ENCODE measurements around the gene LZIC.

LZIC gene

DNA sequence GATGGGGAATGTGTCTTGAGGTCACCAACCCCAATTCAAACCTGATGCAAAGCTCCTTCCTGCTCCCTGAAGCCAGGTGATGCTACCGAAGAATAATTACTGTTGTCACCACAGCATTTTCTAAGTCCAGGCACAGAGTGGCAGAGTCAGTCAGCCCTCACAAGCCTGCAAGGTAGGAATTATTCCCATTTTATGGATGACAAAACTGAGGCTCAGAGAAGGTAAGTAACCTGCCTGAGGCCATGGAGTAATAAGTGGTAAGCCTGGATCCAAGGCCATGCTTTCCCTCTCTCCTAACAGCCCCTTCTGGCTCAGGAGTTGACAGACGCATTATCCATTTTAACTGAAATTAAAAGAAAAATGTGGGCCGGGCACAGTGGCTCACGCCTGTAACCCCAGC is 56.1 kb downstream of the LZIC start:
- Histone ChIP-seq H3K4me1 (ENCODE audit: control insufficient read depth in 2 of 2, insufficient read depth in 2 of 2, low read length in 2 of 2) (peaks cover 0 to 2% of the 10 kb centered on the region in 2 donors), H3K27ac (ENCODE audit: low read depth in 2 of 2, low read length in 2 of 2) (no peak overlapping the region)

DNA sequence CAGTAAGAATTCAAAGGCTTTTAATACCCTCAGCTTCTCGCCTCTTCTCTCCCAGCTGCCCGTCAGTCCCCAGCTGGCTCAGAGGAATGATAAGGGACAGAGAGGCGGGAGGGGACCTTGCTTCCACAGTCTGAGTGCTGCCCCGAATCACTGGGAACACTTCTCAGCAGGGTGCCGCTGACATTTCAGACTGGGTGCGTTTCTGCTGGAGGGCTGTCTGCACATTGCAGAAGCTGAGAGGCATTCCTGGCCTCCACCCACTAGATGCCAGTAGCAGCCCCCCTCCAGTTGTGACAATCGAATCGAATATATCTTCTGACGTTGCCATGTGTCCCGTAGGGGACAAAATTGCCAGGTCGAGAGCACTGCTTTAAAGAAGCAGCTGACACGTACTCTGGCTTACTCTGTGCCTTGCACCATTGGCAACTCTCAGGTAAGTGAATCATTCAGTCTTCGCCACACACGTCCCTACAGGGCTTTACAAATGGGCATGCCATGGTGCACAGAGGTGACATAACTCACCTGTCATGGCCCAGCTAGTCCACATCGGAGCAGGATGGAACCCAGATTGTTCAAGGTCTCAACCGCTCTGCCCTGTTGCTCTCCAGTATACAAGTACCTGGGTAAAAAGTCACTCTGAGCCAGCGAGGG is 57.0 kb downstream of the LZIC start:
- no peaks in the 10 kb centered on the region for H3K27me3 ChIP-seq (ENCODE audit: control insufficient read depth in 2 of 2, insufficient read depth in 2 of 2, low read length in 2 of 2)
- no peaks in the 10 kb centered on the region for H3K9me3 ChIP-seq (ENCODE audit: control insufficient read depth in 2 of 2, low read length in 2 of 2)
- peaks cover 0 to 2% of the 10 kb centered on the region in 2 donors for H3K4me1 ChIP-seq (ENCODE audit: control insufficient read depth in 2 of 2, insufficient read depth in 2 of 2, low read length in 2 of 2)
- H3K9ac ChIP-seq (ENCODE audit: low read depth in 1 of 2, low read length in 2 of 2), result no peak overlapping the region
- no peak overlapping the region for H3K27ac ChIP-seq (ENCODE audit: low read depth in 2 of 2, low read length in 2 of 2)
- no peak overlapping the region for H3K4me3 ChIP-seq (ENCODE audit: low read length in 2 of 2)
- H3K36me3 ChIP-seq (ENCODE audit: control insufficient read depth in 2 of 2, insufficient read depth in 2 of 2, low read length in 2 of 2), result peaks cover 0 to 4% of the 10 kb centered on the region in 2 donors

More for the DNA sequence above, 56.1 kb downstream of the LZIC start:
- Histone ChIP-seq H3K4me3 (ENCODE audit: low read length in 2 of 2) (no peak overlapping the region), H3K36me3 (ENCODE audit: control insufficient read depth in 2 of 2, insufficient read depth in 2 of 2, low read length in 2 of 2) (peaks cover 0 to 4% of the 10 kb centered on the region in 2 donors), H3K27me3 (ENCODE audit: control insufficient read depth in 2 of 2, insufficient read depth in 2 of 2, low read length in 2 of 2) (no peaks in the 10 kb centered on the region), H3K9me3 (ENCODE audit: control insufficient read depth in 2 of 2, low read length in 2 of 2) (no peaks in the 10 kb centered on the region), H3K9ac (ENCODE audit: low read depth in 1 of 2, low read length in 2 of 2) (no peak overlapping the region)

DNA sequence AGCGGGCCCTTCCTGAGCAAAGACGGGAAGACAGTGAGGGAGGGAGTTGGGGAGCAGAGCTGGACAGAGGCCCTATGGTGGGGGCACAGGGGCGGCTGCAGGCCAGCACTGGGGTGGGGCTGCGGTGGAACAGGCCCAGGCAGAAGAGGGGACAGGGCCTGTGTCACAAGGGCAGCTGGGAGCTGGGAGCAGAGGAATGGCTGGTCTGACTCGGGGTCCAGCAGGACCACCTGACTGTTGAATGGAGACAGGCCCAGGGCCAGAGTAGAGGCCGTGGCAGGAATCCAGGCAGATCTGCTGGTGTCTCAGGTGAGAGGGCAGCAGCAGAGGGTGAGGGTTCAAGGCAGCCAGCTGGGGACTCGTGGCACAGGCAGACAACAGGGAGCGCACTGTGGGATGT is 58.4 kb downstream of the LZIC start:
- H3K36me3 ChIP-seq (ENCODE audit: control insufficient read depth in 2 of 2, insufficient read depth in 2 of 2, low read length in 2 of 2), result peaks cover 0 to 2% of the 10 kb centered on the region in 2 donors
- no peaks in the 10 kb centered on the region for H3K9me3 ChIP-seq (ENCODE audit: control insufficient read depth in 2 of 2, low read length in 2 of 2)
- H3K9ac ChIP-seq (ENCODE audit: low read depth in 1 of 2, low read length in 2 of 2), result no peak overlapping the region
- no peaks in the 10 kb centered on the region for H3K27me3 ChIP-seq (ENCODE audit: control insufficient read depth in 2 of 2, insufficient read depth in 2 of 2, low read length in 2 of 2)
- no peak overlapping the region for H3K4me3 ChIP-seq (ENCODE audit: low read length in 2 of 2)
- H3K4me1 ChIP-seq (ENCODE audit: control insufficient read depth in 2 of 2, insufficient read depth in 2 of 2, low read length in 2 of 2), result no peaks in the 10 kb centered on the region
- no peak overlapping the region for H3K27ac ChIP-seq (ENCODE audit: low read depth in 2 of 2, low read length in 2 of 2)

DNA sequence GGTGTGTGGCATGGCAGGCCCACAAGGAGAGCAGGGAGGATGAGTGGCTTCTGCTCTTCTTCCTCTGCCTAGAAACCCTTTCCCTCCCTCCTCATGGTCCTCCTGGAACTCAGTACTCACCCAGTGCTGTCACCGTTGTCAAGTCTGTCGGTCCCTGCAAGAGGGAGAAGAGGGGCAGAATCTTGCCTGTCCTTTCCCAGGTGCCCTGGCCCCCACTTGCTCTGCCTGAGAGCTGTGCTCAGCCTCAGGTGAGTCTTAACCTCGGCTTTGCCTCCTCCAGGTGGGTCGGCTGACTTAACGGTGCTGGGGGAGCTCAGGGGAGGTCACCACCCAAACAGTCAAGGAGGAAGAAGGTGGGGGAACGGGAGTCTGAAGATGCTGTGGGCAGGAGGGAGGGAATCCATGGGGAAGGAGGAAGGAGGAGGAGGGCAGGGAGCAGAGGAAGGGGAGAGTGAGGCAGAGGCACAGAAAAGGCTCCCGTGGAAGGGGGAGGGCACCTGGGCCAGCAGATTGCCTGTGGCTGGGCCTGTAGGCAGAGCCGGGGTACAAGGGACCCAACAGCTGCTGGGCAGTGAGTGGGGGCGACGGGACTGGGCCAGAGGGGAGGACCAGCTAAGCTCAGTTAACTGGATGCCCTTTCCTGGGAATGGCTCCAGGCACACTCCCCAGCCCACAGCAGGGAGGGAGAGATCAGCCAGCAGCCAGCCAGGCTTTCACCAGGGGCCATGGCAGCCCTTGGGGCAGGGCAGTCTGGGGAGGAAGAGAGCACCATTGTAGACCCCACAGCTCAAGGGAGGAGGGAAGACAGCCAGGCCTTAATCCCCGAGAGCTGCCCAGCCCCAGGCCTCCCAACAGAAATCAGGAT is 59.4 kb downstream of the LZIC start:
- Histone ChIP-seq H3K9me3 (ENCODE audit: control insufficient read depth in 2 of 2, low read length in 2 of 2) (no peaks in the 10 kb centered on the region), H3K36me3 (ENCODE audit: control insufficient read depth in 2 of 2, insufficient read depth in 2 of 2, low read length in 2 of 2) (no peaks in the 10 kb centered on the region), H3K9ac (ENCODE audit: low read depth in 1 of 2, low read length in 2 of 2) (no peak overlapping the region), H3K4me1 (ENCODE audit: control insufficient read depth in 2 of 2, insufficient read depth in 2 of 2, low read length in 2 of 2) (no peaks in the 10 kb centered on the region), H3K27me3 (ENCODE audit: control insufficient read depth in 2 of 2, insufficient read depth in 2 of 2, low read length in 2 of 2) (no peaks in the 10 kb centered on the region), H3K27ac (ENCODE audit: low read depth in 2 of 2, low read length in 2 of 2) (no peak overlapping the region), H3K4me3 (ENCODE audit: low read length in 2 of 2) (no peak overlapping the region)

DNA sequence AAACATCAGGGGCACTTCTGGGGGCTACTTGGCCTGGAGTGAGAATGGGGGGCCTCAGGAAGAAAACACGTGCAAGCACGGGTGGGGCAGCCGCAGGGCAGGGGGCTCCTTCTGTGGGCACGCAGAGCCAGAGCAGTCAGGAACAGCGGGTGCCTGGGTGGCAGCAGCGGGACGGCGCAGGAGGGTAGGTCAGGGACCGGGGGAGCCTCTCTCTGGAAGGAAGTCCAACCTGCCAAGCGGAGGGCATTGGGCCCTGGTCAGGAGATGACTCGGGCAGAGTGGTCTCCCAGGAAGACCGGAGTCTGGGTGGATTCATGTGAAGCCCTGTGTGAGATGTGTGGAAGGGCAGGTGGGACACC is 60.3 kb downstream of the LZIC start:
- Histone ChIP-seq H3K4me3 (ENCODE audit: low read length in 2 of 2) (no peak overlapping the region), H3K27me3 (ENCODE audit: control insufficient read depth in 2 of 2, insufficient read depth in 2 of 2, low read length in 2 of 2) (no peaks in the 10 kb centered on the region), H3K4me1 (ENCODE audit: control insufficient read depth in 2 of 2, insufficient read depth in 2 of 2, low read length in 2 of 2) (peaks cover 0 to 2% of the 10 kb centered on the region in 2 donors), H3K36me3 (ENCODE audit: control insufficient read depth in 2 of 2, insufficient read depth in 2 of 2, low read length in 2 of 2) (no peaks in the 10 kb centered on the region), H3K9me3 (ENCODE audit: control insufficient read depth in 2 of 2, low read length in 2 of 2) (no peaks in the 10 kb centered on the region), H3K27ac (ENCODE audit: low read depth in 2 of 2, low read length in 2 of 2) (no peak overlapping the region), H3K9ac (ENCODE audit: low read depth in 1 of 2, low read length in 2 of 2) (no peak overlapping the region)

DNA sequence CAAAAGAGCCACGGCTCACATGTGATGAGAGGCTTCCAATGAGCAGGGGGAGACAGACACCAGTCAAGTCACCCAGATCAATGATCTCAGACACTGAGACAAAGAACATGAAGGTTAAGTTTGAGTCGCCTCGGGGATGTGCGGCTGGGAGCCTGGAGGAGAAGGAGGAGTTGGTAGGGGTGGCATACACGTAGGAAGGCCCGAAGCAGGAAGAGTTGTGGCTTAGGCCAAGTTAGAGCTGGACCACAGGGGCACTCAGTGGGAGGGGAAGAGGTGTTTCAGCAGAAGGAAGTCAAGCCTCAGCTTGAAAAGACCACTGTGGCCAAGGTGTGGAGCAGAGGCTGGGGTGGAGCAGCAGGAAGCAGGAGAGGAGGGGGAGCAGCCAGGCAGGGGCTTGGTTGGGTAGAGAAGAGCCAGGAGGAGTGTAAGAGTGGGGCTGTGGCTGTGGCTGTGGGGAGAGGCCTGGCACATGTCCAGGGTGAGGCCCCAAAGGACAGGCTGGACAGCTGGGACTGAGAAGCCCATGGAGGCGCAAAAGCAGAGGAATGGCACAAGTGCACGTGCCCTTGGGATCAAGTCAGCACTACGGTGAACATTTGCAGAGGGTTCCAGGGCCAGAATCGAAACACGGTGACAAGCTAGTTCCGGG is 60.8 kb downstream of the LZIC start:
- H3K9ac ChIP-seq (ENCODE audit: low read depth in 1 of 2, low read length in 2 of 2), result no peak overlapping the region
- H3K4me1 ChIP-seq (ENCODE audit: control insufficient read depth in 2 of 2, insufficient read depth in 2 of 2, low read length in 2 of 2), result peaks cover 0 to 6% of the 10 kb centered on the region in 2 donors
- no peaks in the 10 kb centered on the region for H3K36me3 ChIP-seq (ENCODE audit: control insufficient read depth in 2 of 2, insufficient read depth in 2 of 2, low read length in 2 of 2)
- no peak overlapping the region for H3K27ac ChIP-seq (ENCODE audit: low read depth in 2 of 2, low read length in 2 of 2)
- H3K4me3 ChIP-seq (ENCODE audit: low read length in 2 of 2), result no peak overlapping the region
- no peaks in the 10 kb centered on the region for H3K27me3 ChIP-seq (ENCODE audit: control insufficient read depth in 2 of 2, insufficient read depth in 2 of 2, low read length in 2 of 2)
- no peaks in the 10 kb centered on the region for H3K9me3 ChIP-seq (ENCODE audit: control insufficient read depth in 2 of 2, low read length in 2 of 2)

DNA sequence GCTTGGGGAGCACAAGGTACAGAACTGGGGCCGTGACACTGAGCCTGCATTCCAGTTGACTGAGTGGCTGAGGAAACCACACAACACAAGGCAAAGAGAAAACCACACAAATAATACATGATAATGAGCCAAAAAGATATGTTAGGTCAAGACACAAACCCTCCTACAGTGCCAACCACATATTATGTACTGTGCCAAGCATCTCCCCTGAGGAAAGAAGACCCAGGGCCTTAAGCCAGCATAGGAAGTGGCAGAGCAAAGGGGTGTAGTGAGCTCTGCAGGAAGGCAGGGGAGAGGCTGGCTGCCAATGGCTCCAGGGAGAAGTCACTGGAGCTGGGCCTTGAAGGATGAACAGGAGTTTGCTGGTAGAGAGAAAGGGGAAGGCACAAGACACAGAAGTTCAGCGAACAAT is 61.3 kb downstream of the LZIC start:
- Histone ChIP-seq H3K36me3 (ENCODE audit: control insufficient read depth in 2 of 2, insufficient read depth in 2 of 2, low read length in 2 of 2) (no peaks in the 10 kb centered on the region), H3K4me3 (ENCODE audit: low read length in 2 of 2) (no peak overlapping the region), H3K9ac (ENCODE audit: low read depth in 1 of 2, low read length in 2 of 2) (no peak overlapping the region), H3K9me3 (ENCODE audit: control insufficient read depth in 2 of 2, low read length in 2 of 2) (no peaks in the 10 kb centered on the region), H3K27ac (ENCODE audit: low read depth in 2 of 2, low read length in 2 of 2) (no peak overlapping the region), H3K4me1 (ENCODE audit: control insufficient read depth in 2 of 2, insufficient read depth in 2 of 2, low read length in 2 of 2) (peaks cover 0 to 6% of the 10 kb centered on the region in 2 donors), H3K27me3 (ENCODE audit: control insufficient read depth in 2 of 2, insufficient read depth in 2 of 2, low read length in 2 of 2) (no peaks in the 10 kb centered on the region)
